ENCODE measurements around the gene SON. TPM values are rescaled to one million over a fixed set of nuclear protein-coding genes. Genes with fewer than 3 reads are reported as not detected.
"Not testable (repeated sequence)": the region's sequence is repeated elsewhere in the genome, so short reads cannot be mapped to it uniquely, and the experiment has no call there.

Gene SON
- total RNA-seq, 4 donors from 2014 or later = 124 to 265 (median 234) TPM

DNA sequence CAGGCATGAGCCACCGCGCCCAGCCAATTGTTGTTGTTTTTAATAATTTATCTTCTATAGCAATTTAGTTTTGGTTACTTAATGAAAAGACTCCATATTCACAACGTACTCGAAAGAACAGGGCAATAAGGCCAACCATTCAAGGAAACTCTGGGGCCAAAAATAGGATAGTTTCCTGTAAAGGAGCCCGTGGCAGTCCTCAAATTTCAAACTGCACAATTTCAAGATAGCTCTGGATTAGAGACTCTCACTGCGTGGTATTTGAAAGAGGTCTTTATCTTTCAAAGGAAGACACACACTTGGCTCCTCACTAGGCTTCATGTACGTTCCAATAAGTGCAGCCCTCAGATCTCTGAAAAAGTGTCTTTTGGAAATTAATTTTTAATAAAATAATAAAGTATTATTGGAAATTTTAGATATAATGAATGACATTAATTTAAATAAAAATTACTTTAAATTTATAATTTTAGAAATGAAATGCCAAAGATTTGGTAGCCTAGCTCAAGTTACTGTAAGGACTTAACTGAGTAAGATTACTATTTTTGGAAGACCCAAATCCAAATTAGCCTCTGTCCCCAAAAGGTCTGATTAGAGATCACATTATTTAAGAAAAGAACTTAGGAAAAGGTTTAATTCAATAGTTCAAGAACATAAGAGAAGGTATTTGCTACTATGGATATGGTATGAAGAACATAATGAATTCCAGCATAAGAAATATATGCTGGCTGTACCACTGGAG is 68.3 kb downstream of the SON start:
- no peaks in the 10 kb centered on the region for H3K27me3 ChIP-seq
- H3K27ac ChIP-seq = no peak overlapping the region
- TF ChIP-seq, protein P1, sequence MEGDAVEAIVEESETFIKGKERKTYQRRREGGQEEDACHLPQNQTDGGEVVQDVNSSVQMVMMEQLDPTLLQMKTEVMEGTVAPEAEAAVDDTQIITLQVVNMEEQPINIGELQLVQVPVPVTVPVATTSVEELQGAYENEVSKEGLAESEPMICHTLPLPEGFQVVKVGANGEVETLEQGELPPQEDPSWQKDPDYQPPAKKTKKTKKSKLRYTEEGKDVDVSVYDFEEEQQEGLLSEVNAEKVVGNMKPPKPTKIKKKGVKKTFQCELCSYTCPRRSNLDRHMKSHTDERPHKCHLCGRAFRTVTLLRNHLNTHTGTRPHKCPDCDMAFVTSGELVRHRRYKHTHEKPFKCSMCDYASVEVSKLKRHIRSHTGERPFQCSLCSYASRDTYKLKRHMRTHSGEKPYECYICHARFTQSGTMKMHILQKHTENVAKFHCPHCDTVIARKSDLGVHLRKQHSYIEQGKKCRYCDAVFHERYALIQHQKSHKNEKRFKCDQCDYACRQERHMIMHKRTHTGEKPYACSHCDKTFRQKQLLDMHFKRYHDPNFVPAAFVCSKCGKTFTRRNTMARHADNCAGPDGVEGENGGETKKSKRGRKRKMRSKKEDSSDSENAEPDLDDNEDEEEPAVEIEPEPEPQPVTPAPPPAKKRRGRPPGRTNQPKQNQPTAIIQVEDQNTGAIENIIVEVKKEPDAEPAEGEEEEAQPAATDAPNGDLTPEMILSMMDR (IDR thresholded peaks at IDR 0.05) = no peak
- TF ChIP-seq POLR2A (IDR thresholded peaks at IDR 0.05) = no peak
- no peak for DNase-seq
- no peaks in the 10 kb centered on the region for H3K9me3 ChIP-seq
- intact Hi-C loops (cut with DNase I) = no loop called here
- H3K4me3 ChIP-seq = no peak overlapping the region
- peaks cover 0 to 99% (median 11%) of the 10 kb centered on the region in 3 donors for H3K36me3 ChIP-seq
- WGBS, 2 donors = 89 to 96% methylated on average over 7 of the region's 7 CpGs
- H3K4me1 ChIP-seq = no peaks in the 10 kb centered on the region

DNA sequence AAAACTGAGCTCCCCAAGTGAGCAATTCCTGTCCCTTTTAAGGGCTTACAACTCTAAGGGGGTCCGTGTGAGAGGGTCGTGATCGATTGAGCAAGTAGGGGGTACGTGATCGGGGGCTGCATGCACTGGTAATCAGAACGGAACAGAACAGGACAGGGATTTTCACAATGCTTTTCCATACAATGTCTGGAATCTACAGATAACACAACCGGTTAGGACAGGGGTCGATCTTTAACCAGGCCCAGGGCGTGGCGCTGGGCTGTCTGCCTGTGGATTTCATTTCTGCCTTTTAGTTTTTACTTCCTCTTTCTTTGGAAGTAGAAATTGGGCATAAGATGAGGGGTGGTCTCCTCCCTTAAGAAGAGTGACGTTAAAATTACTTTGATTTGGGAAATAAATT is 74.7 kb downstream of the SON start:
- H3K4me3 ChIP-seq; H3K27ac ChIP-seq; H3K4me1 ChIP-seq; H3K27me3 ChIP-seq; H3K9me3 ChIP-seq; intact Hi-C loops (cut with DNase I); DNase-seq: not testable (repeated sequence)
- WGBS, 2 donors = 91 to 93% methylated on average over 11 of the region's 11 CpGs
- peaks cover 0 to 84% (median 11%) of the 10 kb centered on the region in 3 donors for H3K36me3 ChIP-seq

DNA sequence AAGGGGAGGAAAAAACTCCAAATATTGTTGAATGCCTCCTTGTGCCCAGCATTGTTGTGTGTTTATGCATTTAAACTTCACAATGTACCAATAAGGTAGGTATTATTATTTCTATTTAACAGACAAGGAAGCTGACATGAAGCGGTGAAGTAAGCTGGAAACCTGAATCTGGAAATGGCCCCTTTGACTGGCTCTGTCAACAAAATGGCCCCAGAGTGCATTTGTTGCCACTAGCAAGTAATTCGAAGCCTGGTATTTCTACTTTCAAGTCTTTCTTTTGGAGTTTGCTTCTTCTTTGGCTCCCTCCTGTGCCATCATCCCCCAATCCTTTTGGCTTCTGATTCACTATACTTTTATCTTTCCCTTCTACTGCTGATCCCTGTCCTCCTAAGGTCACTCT is 75.6 kb downstream of the SON start:
- WGBS, 2 donors = 96 to 97% methylated on average over 2 of the region's 2 CpGs
- DNase-seq = no peak
- intact Hi-C loops (cut with DNase I) = no loop called here
- no peak overlapping the region for H3K27ac ChIP-seq
- H3K4me1 ChIP-seq = no peaks in the 10 kb centered on the region
- H3K36me3 ChIP-seq = peaks cover 0 to 84% (median 12%) of the 10 kb centered on the region in 3 donors
- TF ChIP-seq, protein P1 (IDR thresholded peaks at IDR 0.05) = no peak
- no peak for TF ChIP-seq POLR2A (IDR thresholded peaks at IDR 0.05)
- no peaks in the 10 kb centered on the region for H3K9me3 ChIP-seq
- H3K27me3 ChIP-seq = no peaks in the 10 kb centered on the region
- H3K4me3 ChIP-seq = no peak overlapping the region

DNA sequence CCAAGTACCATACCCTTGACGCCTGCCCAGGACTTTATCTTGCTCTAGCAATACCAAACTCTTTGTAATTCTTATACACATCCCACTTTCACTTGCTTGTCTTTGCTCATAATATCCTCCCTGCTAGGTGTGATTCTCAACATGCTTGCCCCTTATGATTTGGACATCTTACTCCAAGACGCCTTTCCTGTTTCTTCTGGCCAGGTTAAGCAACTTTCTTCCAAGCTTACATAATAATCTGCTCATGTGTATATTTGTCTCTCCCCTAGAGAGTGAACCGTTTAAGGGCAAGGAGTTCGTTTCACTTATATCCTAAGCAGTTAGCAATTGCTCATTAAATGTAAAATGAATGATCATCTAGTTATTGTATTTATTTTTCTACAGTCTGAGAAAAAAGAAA is 76.9 kb downstream of the SON start:
- no peak overlapping the region for H3K4me3 ChIP-seq
- H3K9me3 ChIP-seq = no peaks in the 10 kb centered on the region
- H3K27me3 ChIP-seq = no peaks in the 10 kb centered on the region
- 83 to 93% methylated on average over 4 of the region's 4 CpGs for WGBS, 2 donors
- no peaks in the 10 kb centered on the region for H3K4me1 ChIP-seq
- intact Hi-C loops (cut with DNase I) = no loop called here
- no peak overlapping the region for H3K27ac ChIP-seq
- DNase-seq = no peak
- peaks cover 0 to 82% (median 10%) of the 10 kb centered on the region in 3 donors for H3K36me3 ChIP-seq
- TF ChIP-seq POLR2A (IDR thresholded peaks at IDR 0.05) = no peak

DNA sequence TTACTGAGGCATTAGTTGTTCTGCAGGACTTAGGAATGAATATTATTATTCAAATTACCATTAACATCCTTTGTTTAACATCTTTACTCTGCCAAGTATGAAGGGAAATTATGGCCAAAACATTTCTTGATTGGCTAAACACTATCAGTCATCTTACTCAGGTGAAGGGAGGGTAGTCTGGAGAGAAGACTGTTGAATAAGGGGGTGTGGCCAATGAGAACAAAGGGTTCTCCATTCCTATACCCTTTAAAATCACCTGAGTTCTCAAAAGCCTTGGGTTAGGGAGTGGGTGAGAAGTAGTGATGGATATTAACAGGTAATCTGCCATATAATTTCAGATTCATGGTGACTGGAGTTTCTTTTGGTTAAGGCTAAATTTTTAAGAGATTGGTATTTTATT is 79.4 kb downstream of the SON start:
- TF ChIP-seq, protein P1 (IDR thresholded peaks at IDR 0.05) = no peak
- TF ChIP-seq POLR2A (IDR thresholded peaks at IDR 0.05) = no peak
- peaks cover 0 to 68% (median 10%) of the 10 kb centered on the region in 3 donors for H3K36me3 ChIP-seq
- no peak overlapping the region for H3K4me3 ChIP-seq
- intact Hi-C loops (cut with DNase I) = no loop called here
- no peak for DNase-seq
- H3K27me3 ChIP-seq = no peaks in the 10 kb centered on the region
- no peaks in the 10 kb centered on the region for H3K4me1 ChIP-seq
- H3K27ac ChIP-seq = no peak overlapping the region
- H3K9me3 ChIP-seq = no peaks in the 10 kb centered on the region

DNA sequence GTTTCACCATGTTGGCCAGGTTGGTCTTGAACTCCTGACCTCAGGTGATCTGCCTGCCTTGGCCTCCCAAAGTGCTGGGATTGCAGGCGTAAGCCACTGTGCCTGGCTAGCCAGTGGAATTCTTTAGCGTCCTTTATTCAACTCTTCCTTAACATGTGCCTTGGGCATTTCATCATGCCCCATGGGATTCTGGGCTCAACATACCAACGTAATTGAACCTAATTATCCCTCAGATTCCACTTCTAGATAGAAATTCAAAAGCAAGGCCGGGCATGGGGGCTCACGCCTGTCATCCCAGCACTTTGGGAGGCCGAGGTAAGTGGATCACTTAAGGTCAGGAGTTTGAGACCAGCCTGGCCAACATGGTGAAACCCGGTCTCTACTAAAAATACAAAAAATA is 83.3 kb downstream of the SON start:
- intact Hi-C loops (cut with DNase I); H3K9me3 ChIP-seq; H3K27me3 ChIP-seq; H3K4me1 ChIP-seq; DNase-seq; H3K4me3 ChIP-seq; H3K27ac ChIP-seq: not testable (repeated sequence)
- H3K36me3 ChIP-seq = peaks cover 0 to 70% (median 15%) of the 10 kb centered on the region in 3 donors
- WGBS, 2 donors = 96 to 97% methylated on average over 5 to 6 of the region's 7 CpGs

Other genes starting within 250 kb of the SON start
- gene IFNAR1, start 218.1 kb upstream of the SON start, total RNA-seq = 10 to 100 TPM; 12.4 to 19.3 (median 15.5) TPM
- gene IFNGR2, start 139.6 kb upstream of the SON start, total RNA-seq = 10 to 100 TPM; 43.0 to 65.6 (median 61.1) TPM
- 10 to 100 TPM; 18.3 to 48.1 (median 33.6) TPM for gene TMEM50B, start 63.1 kb upstream of the SON start, total RNA-seq
- gene DNAJC28, start 51.3 kb upstream of the SON start, total RNA-seq = 1 to 10 TPM in 3 of 4 donors, under 1 TPM in 1; 0.57 to 1.9 (median 1.6) TPM
- 100 to 1,000 TPM in 2 of 4 donors, 10 to 100 TPM in 2; 38.7 to 147 (median 88.7) TPM for gene GART, start 921 bp upstream of the SON start, total RNA-seq
- gene DONSON, start 45.6 kb downstream of the SON start, total RNA-seq = 10 to 100 TPM in 3 of 4 donors, 1 to 10 TPM in 1; 6.1 to 13.2 (median 11.9) TPM
- gene CRYZL1, start 98.7 kb downstream of the SON start, total RNA-seq = 10 to 100 TPM in 3 of 4 donors, 1 to 10 TPM in 1; 7.9 to 25.7 (median 15.3) TPM
- gene ITSN1, start 99.5 kb downstream of the SON start, total RNA-seq = 10 to 100 TPM in 3 of 4 donors, 1 to 10 TPM in 1; 9.5 to 27.1 (median 11.6) TPM